ENCODE data around the gene OR10A5. TPM values are rescaled to one million over a fixed set of nuclear protein-coding genes. Genes with fewer than 3 reads are reported as not detected.
"Not testable (repeated sequence)": the region's sequence is repeated elsewhere in the genome, so short reads cannot be mapped to it uniquely, and the experiment has no call there.

Gene OR10A5
- total RNA-seq, 1 experiment from 2014 or later = not detected

- in situ Hi-C loops (cut with HindIII; ENCODE audit: low pct_unique_long_range_greater_than_20kb, low sequenced_read_pairs) = no loop called here
Measured at GRCh38 chr11:6850526-6850925, 5.0 kb downstream of the OR10A5 start.

GRCh38 chr11:6854801-6855200 is 9.3 kb downstream of the OR10A5 start:
- POLR2A ChIA-PET; intact Hi-C loops (cut with micrococcal nuclease; ENCODE audit: unreplicated experiment); H3K4me1 ChIP-seq (ENCODE audit: control insufficient read depth, insufficient read depth, low read length); in situ Hi-C loops (cut with HindIII; ENCODE audit: low pct_unique_long_range_greater_than_20kb, low sequenced_read_pairs); DNase-seq (ENCODE audit: low read depth, low spot score); H3K9me3 ChIP-seq (ENCODE audit: control insufficient read depth, insufficient read depth, low read depth, low read length); BruUV-seq (replicated peaks); ATAC-seq; H3K4me3 ChIP-seq (ENCODE audit: low read depth in 2 of 2, low read length in 2 of 2); H3K27ac ChIP-seq (ENCODE audit: low read length); H3K27me3 ChIP-seq (ENCODE audit: control insufficient read depth, insufficient read depth, low read length); H3K36me3 ChIP-seq (ENCODE audit: control insufficient read depth, insufficient read depth, low read length): not testable (repeated sequence)
- CTCF ChIA-PET = interaction anchor here (0.6 kb wide), 2 partner anchors 306 to 1253 kb away, joined by 4 to 5 read pairs; no protein-coding TSS in a partner anchor

More at GRCh38 chr11:6850526-6850925, 5.0 kb downstream of the OR10A5 start:
- Histone ChIP-seq H3K9me3 (ENCODE audit: control insufficient read depth, insufficient read depth, low read depth, low read length) (no peaks in the 10 kb centered on the region), H3K4me1 (ENCODE audit: control insufficient read depth, insufficient read depth, low read length) (no peaks in the 10 kb centered on the region), H3K36me3 (ENCODE audit: control insufficient read depth, insufficient read depth, low read length) (no peaks in the 10 kb centered on the region), H3K27ac (ENCODE audit: low read length) (no peak overlapping the region), H3K27me3 (ENCODE audit: control insufficient read depth, insufficient read depth, low read length) (no peaks in the 10 kb centered on the region), H3K4me3 (ENCODE audit: low read depth in 2 of 2, low read length in 2 of 2) (no peak overlapping the region)
- ATAC-seq (no peak), DNase-seq (ENCODE audit: low read depth, low spot score) (no peak)
- ChIA-PET POLR2A (no interaction called here), CTCF (no interaction called here)
- no TSS peak for BruUV-seq (replicated peaks)
- intact Hi-C loops (cut with micrococcal nuclease; ENCODE audit: unreplicated experiment) = no loop called here
- no peak for TF ChIP-seq SIN3A (IDR thresholded peaks at IDR 0.05; ENCODE audit: borderline replicate concordance, insufficient read depth, low read depth, low read length)
- no peak for TF ChIP-seq TCF7L2 (IDR thresholded peaks at IDR 0.05; ENCODE audit: low read depth, low read length)
- no peak for TF ChIP-seq REST (IDR thresholded peaks at IDR 0.05; ENCODE audit: insufficient read depth in 1 of 2, low read depth in 2 of 2, low read length in 1 of 2)

- ChIA-PET POLR2A (no interaction called here), CTCF (no interaction called here)
- DNase-seq (ENCODE audit: low read depth, low spot score) (no peak), ATAC-seq (peak; percentile 70)
- intact Hi-C loops (cut with micrococcal nuclease; ENCODE audit: unreplicated experiment) (no loop called here), in situ Hi-C loops (cut with HindIII; ENCODE audit: low pct_unique_long_range_greater_than_20kb, low sequenced_read_pairs) (no loop called here)
- no peaks in the 10 kb centered on the region for H3K27me3 ChIP-seq (ENCODE audit: control insufficient read depth, insufficient read depth, low read length)
- H3K9me3 ChIP-seq (ENCODE audit: control insufficient read depth, insufficient read depth, low read depth, low read length) = no peaks in the 10 kb centered on the region
- no peak overlapping the region for H3K4me3 ChIP-seq (ENCODE audit: low read depth in 2 of 2, low read length in 2 of 2)
- H3K36me3 ChIP-seq (ENCODE audit: control insufficient read depth, insufficient read depth, low read length) = no peaks in the 10 kb centered on the region
- no peak for TF ChIP-seq CTCF (IDR thresholded peaks at IDR 0.05)
- TF ChIP-seq TCF7L2 (IDR thresholded peaks at IDR 0.05; ENCODE audit: low read depth, low read length) = no peak
- no peak for TF ChIP-seq SIN3A (IDR thresholded peaks at IDR 0.05; ENCODE audit: borderline replicate concordance, insufficient read depth, low read depth, low read length)
- TF ChIP-seq POLR2AphosphoS5 (IDR thresholded peaks at IDR 0.05; ENCODE audit: low read depth, low read length) = no peak
- TF ChIP-seq REST (IDR thresholded peaks at IDR 0.05; ENCODE audit: insufficient read depth in 1 of 2, low read depth in 2 of 2, low read length in 1 of 2) = no peak
- no peaks in the 10 kb centered on the region for H3K4me1 ChIP-seq (ENCODE audit: control insufficient read depth, insufficient read depth, low read length)
- no peak overlapping the region for H3K27ac ChIP-seq (ENCODE audit: low read length)
- BruUV-seq (replicated peaks) = no TSS peak
Measured at GRCh38 chr11:6855971-6856541, 10.6 kb downstream of the OR10A5 start.

All from Panc1 (cell line).